ENCODE data around the gene JRKL.
"Not testable (repeated sequence)": the region's sequence is repeated elsewhere in the genome, so short reads cannot be mapped to it uniquely, and the experiment has no call there.

The JRKL gene

DNA sequence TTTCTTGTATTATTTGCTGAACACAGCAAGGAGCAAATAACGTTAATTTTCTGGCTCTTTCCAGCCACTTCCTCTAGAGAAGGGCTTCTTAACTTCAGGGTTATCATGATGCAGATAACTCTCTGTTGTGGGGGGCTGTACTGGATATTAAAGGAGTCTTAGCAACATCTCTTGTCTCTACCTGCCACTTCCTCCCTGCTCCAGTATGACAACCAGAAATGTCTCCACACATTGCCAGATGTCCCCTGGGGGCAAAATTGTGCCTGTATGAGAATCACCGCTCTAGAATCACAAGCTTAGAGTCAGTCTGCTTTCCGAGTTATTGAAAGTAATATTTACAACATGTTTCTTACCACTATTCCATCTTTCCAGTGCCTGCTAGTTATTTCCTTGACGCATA lies 6.8 kb downstream of the JRKL start:
- DNase-seq, result no peak

- no peak for DNase-seq
Measured at GRCh38 chr11:96397863-96398262, 8.1 kb downstream of the JRKL start.

DNA sequence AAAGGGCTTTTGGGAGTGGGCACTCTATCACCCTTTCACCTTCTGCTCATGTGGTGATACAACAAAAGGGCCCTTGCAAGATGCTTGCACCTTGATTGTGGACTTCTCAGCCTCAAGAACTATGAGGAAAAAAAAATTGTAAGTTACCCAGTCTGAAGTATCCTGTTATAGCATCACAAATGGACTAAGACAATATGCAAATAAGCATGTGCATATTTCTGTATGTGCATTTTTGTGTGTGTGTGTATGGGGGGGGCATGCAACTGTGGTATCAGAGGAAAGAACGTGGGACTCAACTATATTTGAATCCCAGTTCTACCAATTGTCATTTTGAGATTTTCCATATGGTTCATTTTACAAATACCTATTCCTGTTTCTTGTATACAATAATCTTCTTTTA lies 10.9 kb downstream of the JRKL start:
- DNase-seq, result no peak

DNA sequence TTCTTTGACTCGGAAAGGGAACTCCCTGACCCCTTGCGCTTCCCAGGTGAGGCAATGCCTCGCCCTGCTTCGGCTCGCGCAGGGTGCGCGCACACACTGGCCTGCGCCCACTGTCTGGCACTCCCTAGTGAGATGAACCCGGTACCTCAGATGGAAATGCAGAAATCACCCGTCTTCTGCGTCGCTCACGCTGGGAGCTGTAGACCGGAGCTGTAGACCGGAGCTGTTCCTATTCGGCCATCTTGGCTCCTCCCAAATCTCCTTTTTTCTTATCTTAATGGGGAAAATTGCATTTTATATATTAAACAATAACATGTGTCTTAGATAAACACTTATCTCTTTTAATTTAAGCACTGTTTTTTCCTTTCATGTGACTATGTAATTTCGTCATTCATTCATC lies 21.6 kb downstream of the JRKL start:
- DNase-seq, result not testable (repeated sequence)

DNA sequence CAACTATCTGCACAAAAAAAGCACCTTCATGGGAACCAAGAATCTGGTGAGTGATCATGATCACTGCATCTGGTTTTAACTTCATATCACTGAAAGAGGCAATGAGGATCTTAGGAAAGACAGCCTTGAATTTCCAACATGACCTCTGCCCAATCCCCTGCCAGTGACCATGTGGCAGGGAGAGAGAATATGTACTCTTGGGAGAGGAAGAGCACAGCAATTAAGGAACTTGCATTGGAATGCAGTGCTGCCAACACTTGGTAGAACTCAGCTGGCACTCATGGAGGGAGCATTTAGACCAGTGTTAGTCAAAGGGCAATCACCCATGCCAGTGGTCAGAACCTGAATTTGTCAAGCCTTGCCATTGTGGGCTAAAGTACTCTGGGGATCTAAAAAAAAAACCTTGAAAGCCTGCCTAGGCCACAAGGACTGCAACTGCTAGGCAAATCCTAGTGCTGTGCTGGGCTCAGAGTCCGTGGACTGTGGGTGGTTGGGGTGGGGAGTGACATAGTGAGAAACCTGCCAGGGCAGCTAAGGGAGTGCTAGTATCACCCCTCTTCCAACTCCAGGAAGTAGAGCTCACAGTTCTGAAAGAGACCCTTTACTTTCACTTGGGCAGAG lies 23.1 kb downstream of the JRKL start:
- DNase-seq, result no peak

GRCh38 chr11:96413408-96413807 lies 23.6 kb downstream of the JRKL start:
- no peak for DNase-seq

DNA sequence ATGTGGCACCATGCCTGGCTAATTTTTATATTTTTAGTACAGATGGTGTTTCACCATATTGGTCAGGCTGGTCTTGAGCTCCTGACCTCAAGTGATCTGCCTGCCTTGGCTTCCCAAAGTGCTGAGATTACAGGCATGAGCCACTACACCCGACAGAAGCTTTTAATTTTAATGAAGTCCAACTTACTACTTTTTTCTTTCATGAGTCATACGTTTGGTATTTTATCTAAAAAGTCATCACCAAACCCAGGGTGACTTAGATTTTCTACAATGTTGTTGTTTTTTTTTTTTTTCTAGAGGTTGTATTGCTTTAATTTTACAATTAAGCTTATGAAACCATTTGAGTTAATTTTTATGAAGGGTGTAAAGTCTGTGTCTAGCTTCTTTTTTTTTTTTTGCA lies 34.9 kb downstream of the JRKL start:
- no peak for DNase-seq

- DNase-seq, result no peak
Measured at GRCh38 chr11:96430668-96431067, 40.9 kb downstream of the JRKL start.

DNA sequence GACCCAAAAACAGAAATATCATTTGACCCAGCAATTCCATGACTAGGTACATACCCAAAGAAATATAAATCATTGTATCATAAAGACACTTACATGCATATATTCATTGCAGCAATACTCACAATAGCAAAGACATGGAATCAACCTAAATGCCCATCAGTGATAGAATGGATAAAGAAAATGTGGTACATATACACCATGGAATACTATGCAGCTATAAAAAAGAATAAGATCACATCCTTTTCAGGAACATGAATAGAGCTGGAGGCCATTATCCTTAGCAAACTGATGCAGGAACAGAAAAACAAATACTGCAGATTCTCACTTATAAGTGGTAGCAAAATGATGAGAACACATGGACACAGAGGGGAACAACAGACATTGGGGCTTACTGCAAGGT lies 42.8 kb downstream of the JRKL start:
- DNase-seq, result not testable (repeated sequence)
